Esophagus muscularis mucosa (tissue), 4 donors: ENCODE measurements around the gene KRTAP5-2. TPM values are rescaled to one million over a fixed set of nuclear protein-coding genes. Genes with fewer than 3 reads are reported as not detected.
A peak's percentile ranks its signal among the peaks of the same experiment; 100 is the strongest.

Source experiments
- DNase-seq: peaks from one replicate; pipeline ENCODE4 v3.0.0-alpha.2; 2017; ENCODE audit errors: extremely low spot score
- H3K27ac ChIP-seq, 4 donors: fragments of 200-600 bp; sonication (generic); replicated peaks in 1 of 4; 1 replicate in 3 of 4; 2 replicates in 1 of 4; pipeline ENCODE4 v1.5.1; 2016 to 2019; ENCODE audit warnings: mild to moderate bottlenecking in 1 of 4
- H3K27me3 ChIP-seq, 4 donors: fragments of 200-600 bp; sonication (generic); one replicate each; pipeline versions ENCODE4 v1.5.1 to v1.6.0; 2016 to 2019
- H3K36me3 ChIP-seq, 4 donors: fragments of 200-600 bp; sonication (generic); one replicate each; pipeline ENCODE4 v1.5.1; 2016 to 2019
- H3K4me1 ChIP-seq, 4 donors: fragments of 200-600 bp; sonication (generic); one replicate each; pipeline ENCODE4 v1.5.1; 2016 to 2019
- H3K4me3 ChIP-seq, 4 donors: fragments of 200-600 bp; sonication (generic); 1 replicate in 2 of 4; 2 replicates in 2 of 4; pipeline ENCODE4 v1.5.1; 2016 to 2019; ENCODE audit warnings: mild to moderate bottlenecking in 4 of 4, moderate library complexity in 1 of 4
- H3K9me3 ChIP-seq, 4 donors: fragments of 200-600 bp; sonication (generic); 1 replicate in 3 of 4; 2 replicates in 1 of 4; pipeline ENCODE4 v1.5.1; 2016 to 2019
- EP300 ChIP-seq: sonication (generic); formaldehyde crosslinking; IDR thresholded peaks from one replicate; pipeline ENCODE4 v1.6.1; 2017; ENCODE audit warnings: antibody characterized with exemption
- POLR2A ChIP-seq: fragments of 450-650 bp; IDR thresholded peaks from one replicate; pipeline ENCODE4 v1.6.1; 2017; ENCODE audit warnings: antibody characterized with exemption, moderate library complexity, mild to moderate bottlenecking, low read depth
- POLR2AphosphoS5 ChIP-seq, 2 donors: sonication (generic); formaldehyde crosslinking; IDR thresholded peaks; one replicate each; pipeline ENCODE4 v1.6.1; 2017; ENCODE audit warnings: antibody characterized with exemption in 2 of 2
- WGBS: methylation state at CpG from one replicate; pipeline ENCODE4 v1.1.5; 2018; 5-methylcytosine and 5-hydroxymethylcytosine counted together
- intact Hi-C: fragments of 100-400 bp; cut with DNase I; formaldehyde crosslinking; loops from one replicate; pipeline ENCODE4 v1.15.1; 2023
- total RNA-seq, 4 donors: library from RNA; depleted of rRNA; stranded (reverse); fragments of >200 nt; gene quantifications; one replicate each; pipeline versions ENCODE4 v1.1.0 to v1.2.1, GENCODE V29; 2016
- TF ChIP-seq, protein P1 (sequence below), 3 experiments: fragments of 200-600 bp in 2 of 3; fragments of 450-650 bp in 1 of 3; sonication (generic) in 2 of 3; IDR thresholded peaks; one replicate each; pipeline ENCODE4 v1.5.1; 2017 to 2019; ENCODE audit warnings: antibody characterized with exemption in 3 of 3, mild to moderate bottlenecking in 2 of 3, moderate library complexity in 1 of 3

The KRTAP5-2 gene
- total RNA-seq, 4 donors from 2014 or later = not detected

DNA sequence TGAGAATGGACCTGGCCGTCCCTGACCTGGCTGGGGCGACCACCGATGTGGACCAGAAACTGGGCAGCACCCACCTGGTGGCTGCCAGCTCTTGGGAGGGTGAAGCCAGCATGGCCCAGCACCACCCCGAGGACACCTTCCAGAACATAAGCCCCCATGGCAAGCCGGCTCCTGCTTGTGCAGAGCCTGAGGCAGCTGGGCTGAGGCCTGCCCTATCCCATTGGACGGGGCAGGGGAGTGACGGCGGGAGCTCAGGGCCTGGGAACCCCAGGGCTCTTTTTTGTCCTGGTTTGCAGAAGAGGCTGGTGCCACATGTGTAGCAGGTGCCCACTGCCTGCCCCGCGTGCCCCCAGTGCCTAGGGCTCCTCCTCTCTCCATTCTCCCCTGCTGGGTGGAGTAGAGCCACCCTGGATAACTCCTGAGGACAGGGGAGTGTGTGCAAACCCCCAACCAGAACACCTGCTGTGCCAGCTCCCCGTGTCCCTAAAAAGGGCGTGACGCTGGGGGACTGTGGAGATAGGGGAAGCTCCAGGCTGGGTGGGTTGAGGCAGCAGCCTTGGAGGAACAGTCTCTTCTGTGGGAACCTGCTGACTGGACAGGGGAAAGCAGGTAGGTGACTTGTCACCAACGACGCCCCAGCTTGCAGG is 38.0 kb downstream of the KRTAP5-2 start:
- Histone ChIP-seq H3K4me3 (no peak overlapping the region), H3K9me3 (no peaks in the 10 kb centered on the region), H3K27ac (peak overlapping the region; percentile 90 to 98 (median 98)), H3K36me3 (peaks cover 0 to 69% (median 45%) of the 10 kb centered on the region in 4 donors), H3K4me1 (peaks cover 47 to 68% (median 49%) of the 10 kb centered on the region in 4 donors), H3K27me3 (no peaks in the 10 kb centered on the region)
- WGBS = 78% methylated on average over 7 of the region's 15 CpGs
- TF ChIP-seq POLR2AphosphoS5 (IDR thresholded peaks at IDR 0.05) (no peak), POLR2A (no peak), EP300 (no peak)
- TF ChIP-seq, protein P1, sequence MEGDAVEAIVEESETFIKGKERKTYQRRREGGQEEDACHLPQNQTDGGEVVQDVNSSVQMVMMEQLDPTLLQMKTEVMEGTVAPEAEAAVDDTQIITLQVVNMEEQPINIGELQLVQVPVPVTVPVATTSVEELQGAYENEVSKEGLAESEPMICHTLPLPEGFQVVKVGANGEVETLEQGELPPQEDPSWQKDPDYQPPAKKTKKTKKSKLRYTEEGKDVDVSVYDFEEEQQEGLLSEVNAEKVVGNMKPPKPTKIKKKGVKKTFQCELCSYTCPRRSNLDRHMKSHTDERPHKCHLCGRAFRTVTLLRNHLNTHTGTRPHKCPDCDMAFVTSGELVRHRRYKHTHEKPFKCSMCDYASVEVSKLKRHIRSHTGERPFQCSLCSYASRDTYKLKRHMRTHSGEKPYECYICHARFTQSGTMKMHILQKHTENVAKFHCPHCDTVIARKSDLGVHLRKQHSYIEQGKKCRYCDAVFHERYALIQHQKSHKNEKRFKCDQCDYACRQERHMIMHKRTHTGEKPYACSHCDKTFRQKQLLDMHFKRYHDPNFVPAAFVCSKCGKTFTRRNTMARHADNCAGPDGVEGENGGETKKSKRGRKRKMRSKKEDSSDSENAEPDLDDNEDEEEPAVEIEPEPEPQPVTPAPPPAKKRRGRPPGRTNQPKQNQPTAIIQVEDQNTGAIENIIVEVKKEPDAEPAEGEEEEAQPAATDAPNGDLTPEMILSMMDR (IDR thresholded peaks at IDR 0.05) = no peak
- intact Hi-C loops = no loop called here
- no peak for DNase-seq

GRCh38 chr11:1559111-1559951 is 38.8 kb downstream of the KRTAP5-2 start:
- Histone ChIP-seq H3K4me3 (peak overlapping the region; percentile 9 to 44 (median 32)), H3K27me3 (no peaks in the 10 kb centered on the region), H3K36me3 (peaks cover 0 to 66% (median 45%) of the 10 kb centered on the region in 4 donors), H3K9me3 (no peaks in the 10 kb centered on the region), H3K27ac (peak overlapping the region; percentile 90 to 98 (median 98)), H3K4me1 (peaks cover 39 to 65% (median 43%) of the 10 kb centered on the region in 4 donors)
- WGBS = 42% methylated on average over 10 of the region's 29 CpGs
- TF ChIP-seq, protein P1 (IDR thresholded peaks at IDR 0.05) = no peak
- TF ChIP-seq EP300 = peak; percentile 39
- TF ChIP-seq POLR2AphosphoS5 (IDR thresholded peaks at IDR 0.05) = peak; percentile 84 to 93
- TF ChIP-seq POLR2A = peak; percentile 3
- peak; percentile 97 for DNase-seq
- intact Hi-C loops = no loop called here

DNA sequence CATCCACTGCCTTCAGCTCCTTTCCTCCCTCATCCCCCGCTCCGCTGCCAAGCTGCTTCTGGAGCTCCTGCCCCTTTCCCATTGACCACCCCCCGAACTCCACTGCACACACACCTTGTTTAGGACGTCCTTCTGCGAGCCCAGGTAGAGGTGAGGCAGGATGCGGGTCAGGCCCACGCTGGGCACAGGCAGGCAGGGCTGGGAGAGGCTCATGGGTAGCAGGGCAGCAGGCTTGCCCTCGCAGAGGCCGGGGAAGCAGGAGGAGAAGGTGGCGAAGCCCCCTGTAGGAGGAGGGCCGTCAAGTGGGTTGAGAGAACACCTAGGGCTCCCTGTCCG is 39.4 kb downstream of the KRTAP5-2 start:
- no peak for DNase-seq
- peaks cover 0 to 60% (median 43%) of the 10 kb centered on the region in 4 donors for H3K36me3 ChIP-seq
- TF ChIP-seq POLR2A = peak; percentile 1
- no peak for TF ChIP-seq EP300
- no peak for TF ChIP-seq POLR2AphosphoS5 (IDR thresholded peaks at IDR 0.05)
- TF ChIP-seq, protein P1 (IDR thresholded peaks at IDR 0.05) = no peak
- H3K4me1 ChIP-seq = peaks cover 34 to 63% (median 40%) of the 10 kb centered on the region in 4 donors
- H3K27ac ChIP-seq = peak overlapping the region; percentile 90 to 98 (median 98)
- no peaks in the 10 kb centered on the region for H3K27me3 ChIP-seq
- 55% methylated on average over 4 of the region's 12 CpGs for WGBS
- intact Hi-C loops = no loop called here
- H3K4me3 ChIP-seq = peak overlapping the region; percentile 9 to 44 (median 32)
- no peaks in the 10 kb centered on the region for H3K9me3 ChIP-seq

GRCh38 chr11:1557904-1558774 is 40.0 kb downstream of the KRTAP5-2 start:
- peaks cover 34 to 57% (median 40%) of the 10 kb centered on the region in 4 donors for H3K4me1 ChIP-seq
- H3K9me3 ChIP-seq = no peaks in the 10 kb centered on the region
- H3K27me3 ChIP-seq = no peaks in the 10 kb centered on the region
- peak overlapping the region; percentile 90 to 98 (median 98) for H3K27ac ChIP-seq
- intact Hi-C loops = no loop called here
- peak overlapping the region; percentile 9 to 44 (median 32) for H3K4me3 ChIP-seq
- 47% methylated on average over 26 of the region's 29 CpGs for WGBS
- TF ChIP-seq POLR2AphosphoS5 (IDR thresholded peaks at IDR 0.05) (peak; percentile 60 to 68), POLR2A (no peak)
- DNase-seq = no peak
- peaks cover 0 to 54% (median 37%) of the 10 kb centered on the region in 4 donors for H3K36me3 ChIP-seq
